ENCODE results near the gene DPYSL3. TPM values are rescaled to one million over a fixed set of nuclear protein-coding genes. Genes with fewer than 3 reads are reported as not detected.

Gene DPYSL3
- total and polyA plus RNA-seq, 2 donors (not counting 3 experiments of a cell fraction or from before 2014, with no cell fraction given) = 80.3 to 146 TPM

- Histone ChIP-seq H4K20me1 (replicated peaks; ENCODE audit: control insufficient read depth, extremely low read depth, insufficient read depth, low read length) (no peaks in the 10 kb centered on the region), H3K9me3 (replicated peaks; ENCODE audit: control insufficient read depth, insufficient read depth, low read length) (no peaks in the 10 kb centered on the region), H3K79me2 (ENCODE audit: control insufficient read depth, insufficient read depth, low read length) (peaks cover 52% of the 10 kb centered on the region), H3K36me3 (ENCODE audit: control insufficient read depth in 2 of 2, extremely low read depth in 1 of 2, insufficient read depth in 2 of 2, low read length in 2 of 2) (no peaks in the 10 kb centered on the region), H3K4me3 (replicated peaks in 1 of 3; ENCODE audit: insufficient read depth in 1 of 3, low read depth in 1 of 3, low read length in 3 of 3) (no peak overlapping the region), H3K9ac (replicated peaks; ENCODE audit: extremely low read depth, insufficient read depth, low read length) (no peak overlapping the region), H3K27ac (ENCODE audit: insufficient read depth, low read depth, low read length) (no peak overlapping the region), H3K4me2 (ENCODE audit: insufficient read depth, low read length) (no peak overlapping the region), H3K4me1 (ENCODE audit: control insufficient read depth, extremely low read depth, insufficient read depth, low read length) (peaks cover 24% of the 10 kb centered on the region), H3K27me3 (ENCODE audit: control insufficient read depth in 2 of 2, insufficient read depth in 2 of 2, low read length in 2 of 2) (no peaks in the 10 kb centered on the region), H2AFZ (ENCODE audit: low read depth, low read length) (no peak overlapping the region), H3K9me1 (replicated peaks; ENCODE audit: control insufficient read depth, extremely low read depth, insufficient read depth, low read length) (no peaks in the 10 kb centered on the region)
- ChIA-PET POLR2A (interaction anchor here (0.7 kb wide), 1 partner anchor 655 kb away, joined by 3 read pairs; no protein-coding TSS in a partner anchor), CTCF (interaction anchor here (1.7 to 1.8 kb wide), 3 partner anchors 27 to 68 kb away, joined by 4 to 6 read pairs (median 6); no protein-coding TSS in a partner anchor)
- dilution Hi-C loops (cut with MboI; ENCODE audit: extremely low pct_ligation_motif_present, low sequenced_read_pairs) (no loop called here), intact Hi-C loops (cut with micrococcal nuclease) (no loop called here)
- FAIRE-seq (no peak), DNase-seq (ENCODE audit: low read depth, low spot score) (no peak)
- no peak for TF ChIP-seq MAX (IDR thresholded peaks at IDR 0.05; ENCODE audit: insufficient read depth, insufficient read length)
- TF ChIP-seq GATA2 (IDR thresholded peaks at IDR 0.05; ENCODE audit: insufficient read depth, insufficient read length, low read depth, low read length) = no peak
- TF ChIP-seq FOS (IDR thresholded peaks at IDR 0.05; ENCODE audit: borderline replicate concordance, insufficient read depth, low read length) = no peak
- no peak for TF ChIP-seq POLR2A (IDR thresholded peaks at IDR 0.05; ENCODE audit: low read depth, low read length)
- TF ChIP-seq JUN (IDR thresholded peaks at IDR 0.05; ENCODE audit: borderline replicate concordance, insufficient read depth, insufficient read length, low read depth) = no peak
- no peak for TF ChIP-seq POLR2AphosphoS5 (IDR thresholded peaks at IDR 0.05; ENCODE audit: insufficient read depth, low read depth, low read length)
- TF ChIP-seq MYC (IDR thresholded peaks at IDR 0.05; ENCODE audit: low read depth, low read length) = no peak
- no peak for TF ChIP-seq CTCF (IDR thresholded peaks at IDR 0.05; ENCODE audit: extremely low read depth in 1 of 2, insufficient read depth in 1 of 2, low read depth in 1 of 2, low read length in 2 of 2)
- TF ChIP-seq EZH2 (IDR thresholded peaks at IDR 0.05; ENCODE audit: borderline replicate concordance, low read depth, low read length, severe bottlenecking) = no peak
- BruUV-seq (replicated peaks) = no TSS peak
Measured at GRCh38 chr5:147490989-147491388, 18.9 kb downstream of the DPYSL3 start.
